ENCODE measurements around the gene PHETA1.

Gene PHETA1

DNA sequence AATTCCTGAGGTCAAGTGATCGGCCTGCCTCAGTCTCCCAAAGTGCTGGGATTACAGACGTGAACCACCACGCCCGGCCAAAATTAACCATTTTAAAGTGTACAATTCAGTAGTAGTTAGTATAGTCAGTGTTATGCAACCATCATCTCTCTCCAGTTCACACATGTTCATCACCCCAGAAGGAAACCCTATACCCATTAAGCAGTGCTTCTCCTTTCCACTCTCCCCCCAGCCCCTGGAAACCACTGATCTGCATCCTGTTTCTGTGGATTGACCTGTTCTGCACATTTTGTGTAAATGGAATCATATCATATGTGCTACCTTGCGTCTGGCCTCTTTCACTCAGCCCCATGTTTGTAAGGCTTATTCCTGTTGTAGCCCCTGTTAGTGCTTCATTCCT is 52.2 kb downstream of the PHETA1 start:
- POLR2A ChIA-PET: no interaction called here
- CTCF ChIA-PET: interaction anchor here (1.1 to 2.2 kb wide), 5 partner anchors 10 to 167 kb away, joined by 3 to 6 read pairs (median 5); no protein-coding TSS in a partner anchor
- WGBS (ENCODE audit: insufficient coverage): 83% methylated on average over 4 of the region's 5 CpGs

GRCh38 chr12:111314953-111315539 is 53.8 kb downstream of the PHETA1 start:
- peaks cover 0 to 19% (median 2%) of the 10 kb centered on the region in 4 experiments for H3K4me1 ChIP-seq (ENCODE audit: control extremely low read depth in 1 of 4, control insufficient read depth in 4 of 4, insufficient read depth in 4 of 4, low read length in 3 of 4)
- WGBS (ENCODE audit: insufficient coverage): 68% methylated on average over 7 of the region's 7 CpGs
- H3K4me3 ChIP-seq (ENCODE audit: control insufficient read depth in 1 of 7, extremely low read depth in 1 of 7, insufficient read depth in 4 of 7, low read depth in 2 of 7, low read length in 6 of 7): no peak overlapping the region
- no peaks in the 10 kb centered on the region for H3K27me3 ChIP-seq (replicated peaks in 2 of 5; ENCODE audit: control insufficient read depth in 4 of 5, insufficient read depth in 5 of 5, low read length in 4 of 5)
- H3K9me3 ChIP-seq (ENCODE audit: control extremely low read depth in 1 of 5, control insufficient read depth in 4 of 5, insufficient read depth in 2 of 5, low read depth in 1 of 5, low read length in 4 of 5): no peaks in the 10 kb centered on the region
- CTCF ChIA-PET: interaction anchor here (0.6 to 2.2 kb wide), 6 partner anchors 8 to 288 kb away, joined by 3 to 6 read pairs (median 4); no protein-coding TSS in a partner anchor
- H3K36me3 ChIP-seq (ENCODE audit: control insufficient read depth in 4 of 4, insufficient read depth in 4 of 4, low read length in 3 of 4): no peaks in the 10 kb centered on the region
- POLR2A ChIA-PET: no interaction called here
- no peak overlapping the region for H3K27ac ChIP-seq (ENCODE audit: insufficient read depth in 1 of 2, low read depth in 1 of 2, low read length in 2 of 2, poor library complexity in 1 of 2, severe bottlenecking in 2 of 2)
- peak in 1 of 3 donors; percentile 19 for DNase-seq

More for the DNA sequence above, 52.2 kb downstream of the PHETA1 start:
- H3K9me3 ChIP-seq (ENCODE audit: control extremely low read depth in 1 of 5, control insufficient read depth in 4 of 5, insufficient read depth in 2 of 5, low read depth in 1 of 5, low read length in 4 of 5): no peaks in the 10 kb centered on the region
- no peak overlapping the region for H3K4me3 ChIP-seq (ENCODE audit: control insufficient read depth in 1 of 7, extremely low read depth in 1 of 7, insufficient read depth in 4 of 7, low read depth in 2 of 7, low read length in 6 of 7)
- H3K27me3 ChIP-seq (replicated peaks in 2 of 5; ENCODE audit: control insufficient read depth in 4 of 5, insufficient read depth in 5 of 5, low read length in 4 of 5): no peaks in the 10 kb centered on the region
- no peaks in the 10 kb centered on the region for H3K36me3 ChIP-seq (ENCODE audit: control insufficient read depth in 4 of 4, insufficient read depth in 4 of 4, low read length in 3 of 4)
- no peak for DNase-seq
- H3K27ac ChIP-seq (ENCODE audit: insufficient read depth in 1 of 2, low read depth in 1 of 2, low read length in 2 of 2, poor library complexity in 1 of 2, severe bottlenecking in 2 of 2): no peak overlapping the region
- peaks cover 0 to 19% (median 2%) of the 10 kb centered on the region in 4 experiments for H3K4me1 ChIP-seq (ENCODE audit: control extremely low read depth in 1 of 4, control insufficient read depth in 4 of 4, insufficient read depth in 4 of 4, low read length in 3 of 4)

GRCh38 chr12:111313833-111314259 is 55.0 kb downstream of the PHETA1 start:
- WGBS (ENCODE audit: insufficient coverage): 0% methylated on average over 1 of the region's 8 CpGs
- Histone ChIP-seq H3K36me3 (ENCODE audit: control insufficient read depth in 4 of 4, insufficient read depth in 4 of 4, low read length in 3 of 4) (no peaks in the 10 kb centered on the region), H3K27me3 (replicated peaks in 2 of 5; ENCODE audit: control insufficient read depth in 4 of 5, insufficient read depth in 5 of 5, low read length in 4 of 5) (no peaks in the 10 kb centered on the region), H3K4me1 (ENCODE audit: control extremely low read depth in 1 of 4, control insufficient read depth in 4 of 4, insufficient read depth in 4 of 4, low read length in 3 of 4) (peaks cover 0 to 29% (median 6%) of the 10 kb centered on the region in 4 experiments), H3K27ac (ENCODE audit: insufficient read depth in 1 of 2, low read depth in 1 of 2, low read length in 2 of 2, poor library complexity in 1 of 2, severe bottlenecking in 2 of 2) (no peak overlapping the region), H3K9me3 (ENCODE audit: control extremely low read depth in 1 of 5, control insufficient read depth in 4 of 5, insufficient read depth in 2 of 5, low read depth in 1 of 5, low read length in 4 of 5) (no peaks in the 10 kb centered on the region), H3K4me3 (ENCODE audit: control insufficient read depth in 1 of 7, extremely low read depth in 1 of 7, insufficient read depth in 4 of 7, low read depth in 2 of 7, low read length in 6 of 7) (no peak overlapping the region)
- peak; percentile 75 to 84 (median 75) for DNase-seq
- ChIA-PET POLR2A (no interaction called here), CTCF (interaction anchor here (0.6 to 2.1 kb wide), 7 partner anchors 9 to 1349 kb away, joined by 3 to 17 read pairs (median 4); no protein-coding TSS in a partner anchor)

- WGBS (ENCODE audit: insufficient coverage): 93% methylated on average over 5 of the region's 5 CpGs
- no peaks in the 10 kb centered on the region for H3K27me3 ChIP-seq (replicated peaks in 2 of 5; ENCODE audit: control insufficient read depth in 4 of 5, insufficient read depth in 5 of 5, low read length in 4 of 5)
- POLR2A ChIA-PET: no interaction called here
- no peaks in the 10 kb centered on the region for H3K36me3 ChIP-seq (ENCODE audit: control insufficient read depth in 4 of 4, insufficient read depth in 4 of 4, low read length in 3 of 4)
- CTCF ChIA-PET: interaction anchor here (0.9 to 2.1 kb wide), 6 partner anchors 10 to 372 kb away, joined by 3 to 17 read pairs (median 4); no protein-coding TSS in a partner anchor
- peaks cover 0 to 29% (median 6%) of the 10 kb centered on the region in 4 experiments for H3K4me1 ChIP-seq (ENCODE audit: control extremely low read depth in 1 of 4, control insufficient read depth in 4 of 4, insufficient read depth in 4 of 4, low read length in 3 of 4)
- DNase-seq: no peak
- H3K27ac ChIP-seq (ENCODE audit: insufficient read depth in 1 of 2, low read depth in 1 of 2, low read length in 2 of 2, poor library complexity in 1 of 2, severe bottlenecking in 2 of 2): no peak overlapping the region
- H3K4me3 ChIP-seq (ENCODE audit: control insufficient read depth in 1 of 7, extremely low read depth in 1 of 7, insufficient read depth in 4 of 7, low read depth in 2 of 7, low read length in 6 of 7): no peak overlapping the region
- H3K9me3 ChIP-seq (ENCODE audit: control extremely low read depth in 1 of 5, control insufficient read depth in 4 of 5, insufficient read depth in 2 of 5, low read depth in 1 of 5, low read length in 4 of 5): no peaks in the 10 kb centered on the region
These were observed 56.2 kb downstream of the PHETA1 start for GRCh38 chr12:111312708-111313107.

- H3K4me1 ChIP-seq (ENCODE audit: control extremely low read depth in 1 of 4, control insufficient read depth in 4 of 4, insufficient read depth in 4 of 4, low read length in 3 of 4): peaks cover 0 to 28% (median 6%) of the 10 kb centered on the region in 4 experiments
- H3K36me3 ChIP-seq (ENCODE audit: control insufficient read depth in 4 of 4, insufficient read depth in 4 of 4, low read length in 3 of 4): no peaks in the 10 kb centered on the region
- no peak overlapping the region for H3K27ac ChIP-seq (ENCODE audit: insufficient read depth in 1 of 2, low read depth in 1 of 2, low read length in 2 of 2, poor library complexity in 1 of 2, severe bottlenecking in 2 of 2)
- no peak for DNase-seq
- CTCF ChIA-PET: interaction anchor here (0.9 to 2.1 kb wide), 3 partner anchors 12 to 371 kb away, joined by 3 to 17 read pairs (median 8); no protein-coding TSS in a partner anchor
- H3K9me3 ChIP-seq (ENCODE audit: control extremely low read depth in 1 of 5, control insufficient read depth in 4 of 5, insufficient read depth in 2 of 5, low read depth in 1 of 5, low read length in 4 of 5): peaks cover 0 to 5% (median 2%) of the 10 kb centered on the region in 5 experiments
- POLR2A ChIA-PET: no interaction called here
- no peak overlapping the region for H3K4me3 ChIP-seq (ENCODE audit: control insufficient read depth in 1 of 7, extremely low read depth in 1 of 7, insufficient read depth in 4 of 7, low read depth in 2 of 7, low read length in 6 of 7)
- 98% methylated on average over 12 of the region's 13 CpGs for WGBS (ENCODE audit: insufficient coverage)
- H3K27me3 ChIP-seq (replicated peaks in 2 of 5; ENCODE audit: control insufficient read depth in 4 of 5, insufficient read depth in 5 of 5, low read length in 4 of 5): no peaks in the 10 kb centered on the region
These were observed 56.9 kb downstream of the PHETA1 start for GRCh38 chr12:111312016-111312415.

DNA sequence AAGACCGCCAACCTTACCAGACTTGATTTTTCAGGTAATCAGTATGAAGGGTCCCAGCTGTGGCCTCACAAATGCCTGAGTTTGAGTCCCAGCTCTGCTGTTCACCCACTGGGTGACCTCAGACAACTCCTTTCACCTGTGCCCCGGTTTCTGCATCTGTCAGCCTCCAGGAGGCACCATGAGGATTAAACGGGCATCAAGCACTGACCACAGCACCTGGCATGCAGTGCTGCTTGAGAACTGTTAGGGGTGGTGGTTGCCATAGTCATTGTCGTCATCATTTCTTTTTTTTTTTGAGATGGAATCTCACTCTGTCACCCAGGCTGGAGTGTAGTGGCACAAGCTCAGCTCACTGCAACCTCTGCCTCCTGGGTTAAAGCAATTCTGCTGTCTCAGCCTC is 57.9 kb downstream of the PHETA1 start:
- CTCF ChIA-PET: interaction anchor here (0.8 to 1.6 kb wide), 4 partner anchors 11 to 423 kb away, joined by 3 to 6 read pairs (median 4); no protein-coding TSS in a partner anchor
- Histone ChIP-seq H3K27me3 (replicated peaks in 2 of 5; ENCODE audit: control insufficient read depth in 4 of 5, insufficient read depth in 5 of 5, low read length in 4 of 5) (no peaks in the 10 kb centered on the region), H3K36me3 (ENCODE audit: control insufficient read depth in 4 of 4, insufficient read depth in 4 of 4, low read length in 3 of 4) (no peaks in the 10 kb centered on the region), H3K27ac (ENCODE audit: insufficient read depth in 1 of 2, low read depth in 1 of 2, low read length in 2 of 2, poor library complexity in 1 of 2, severe bottlenecking in 2 of 2) (no peak overlapping the region), H3K4me1 (ENCODE audit: control extremely low read depth in 1 of 4, control insufficient read depth in 4 of 4, insufficient read depth in 4 of 4, low read length in 3 of 4) (peaks cover 0 to 22% (median 6%) of the 10 kb centered on the region in 4 experiments), H3K4me3 (ENCODE audit: control insufficient read depth in 1 of 7, extremely low read depth in 1 of 7, insufficient read depth in 4 of 7, low read depth in 2 of 7, low read length in 6 of 7) (no peak overlapping the region), H3K9me3 (ENCODE audit: control extremely low read depth in 1 of 5, control insufficient read depth in 4 of 5, insufficient read depth in 2 of 5, low read depth in 1 of 5, low read length in 4 of 5) (peaks cover 0 to 14% (median 8%) of the 10 kb centered on the region in 5 experiments)
- POLR2A ChIA-PET: no interaction called here
- no peak for DNase-seq
- 90% methylated on average over 2 of the region's 4 CpGs for WGBS (ENCODE audit: insufficient coverage)
